CD4-positive, CD25-positive, alpha-beta regulatory T cell (primary cell): ENCODE data around the gene CMIP. TPM values are rescaled to one million over a fixed set of nuclear protein-coding genes. Genes with fewer than 3 reads are reported as not detected.
A peak's percentile ranks its signal among the peaks of the same experiment; 100 is the strongest.

Source experiments
- ATAC-seq, 2 donors: fragments of 150-1000 bp; cut with Tn5 transposase; one replicate each; pipeline ENCODE4 v1.10.0; 2021; ENCODE audit warnings: low read depth in 2 of 2, moderate number of reproducible peaks in 2 of 2, moderate library complexity in 1 of 2
- DNase-seq, 3 donors: peaks; one replicate each; pipeline versions ENCODE4 v3.0.0 to v3.0.0-alpha.2; 2012 to 2022; ENCODE audit warnings: mixed read lengths in 1 of 3
- H3K27ac ChIP-seq: one replicate; pipeline ENCODE4 v1.7.0; 2013; ENCODE audit warnings: mild to moderate bottlenecking, low read length; ENCODE audit not compliant: insufficient read depth, poor library complexity, severe bottlenecking
- H3K27me3 ChIP-seq: one replicate; pipeline ENCODE4 v1.7.0; 2013; ENCODE audit warnings: low read length; ENCODE audit not compliant: control insufficient read depth, insufficient read depth
- H3K36me3 ChIP-seq: one replicate; pipeline ENCODE4 v1.7.0; 2013; ENCODE audit warnings: mild to moderate bottlenecking, low read length, moderate library complexity; ENCODE audit not compliant: control insufficient read depth, insufficient read depth
- H3K4me1 ChIP-seq: 2 replicates; pipeline ENCODE4 v1.7.0; 2013; ENCODE audit warnings: mild to moderate bottlenecking, low read length; ENCODE audit not compliant: insufficient read depth, control insufficient read depth, poor library complexity, severe bottlenecking
- H3K4me3 ChIP-seq: one replicate; pipeline ENCODE4 v1.7.0; 2013; ENCODE audit warnings: low read depth, mild to moderate bottlenecking, low read length, moderate library complexity
- H3K9me3 ChIP-seq, 2 experiments: 1 replicate in 1 of 2; 2 replicates in 1 of 2; pipeline ENCODE4 v1.7.0; 2013; ENCODE audit warnings: low read length in 2 of 2, mild to moderate bottlenecking in 1 of 2, moderate library complexity in 1 of 2; ENCODE audit not compliant: control insufficient read depth in 2 of 2
- H3K27ac Mint-ChIP-seq, 3 donors: one replicate each; pipeline ENCODE4 v1.8.0; 2020 to 2022; ENCODE audit warnings: mild to moderate bottlenecking in 3 of 3, mixed read lengths in 3 of 3, moderate library complexity in 2 of 3
- H3K27me3 Mint-ChIP-seq: one replicate; pipeline ENCODE4 v1.8.0; 2022; ENCODE audit warnings: mild to moderate bottlenecking, mixed read lengths
- H3K36me3 Mint-ChIP-seq: one replicate; pipeline ENCODE4 v1.8.0; 2020; ENCODE audit warnings: mixed read lengths
- H3K4me1 Mint-ChIP-seq, 4 donors: one replicate each; pipeline ENCODE4 v1.8.0; 2020 to 2022; ENCODE audit warnings: mixed read lengths in 4 of 4, mild to moderate bottlenecking in 1 of 4
- H3K4me3 Mint-ChIP-seq, 4 donors: one replicate each; pipeline ENCODE4 v1.8.0; 2020 to 2022; ENCODE audit warnings: mild to moderate bottlenecking in 4 of 4, mixed read lengths in 4 of 4, moderate library complexity in 3 of 4
- H3K9me3 Mint-ChIP-seq, 7 donors: one replicate each; pipeline ENCODE4 v1.8.0; 2020 to 2022; ENCODE audit warnings: mixed read lengths in 7 of 7, mild to moderate bottlenecking in 3 of 7, moderate library complexity in 2 of 7
- polyA plus RNA-seq, 4 donors: library from polyadenylated mRNA; unstranded; fragments of 300-500 nt; fragmentation: Illumina TruSeq; gene quantifications; one replicate each; pipeline ENCODE4 v1.2.3, GENCODE V29; 2021
- total RNA-seq: library from RNA; stranded (reverse); gene quantifications from one replicate; pipeline ENCODE4 v1.2.3, GENCODE V29; 2022

The CMIP gene
- total and polyA plus RNA-seq, 5 donors from 2014 or later: 0.21 to 49.7 (median 0.94) TPM

DNA sequence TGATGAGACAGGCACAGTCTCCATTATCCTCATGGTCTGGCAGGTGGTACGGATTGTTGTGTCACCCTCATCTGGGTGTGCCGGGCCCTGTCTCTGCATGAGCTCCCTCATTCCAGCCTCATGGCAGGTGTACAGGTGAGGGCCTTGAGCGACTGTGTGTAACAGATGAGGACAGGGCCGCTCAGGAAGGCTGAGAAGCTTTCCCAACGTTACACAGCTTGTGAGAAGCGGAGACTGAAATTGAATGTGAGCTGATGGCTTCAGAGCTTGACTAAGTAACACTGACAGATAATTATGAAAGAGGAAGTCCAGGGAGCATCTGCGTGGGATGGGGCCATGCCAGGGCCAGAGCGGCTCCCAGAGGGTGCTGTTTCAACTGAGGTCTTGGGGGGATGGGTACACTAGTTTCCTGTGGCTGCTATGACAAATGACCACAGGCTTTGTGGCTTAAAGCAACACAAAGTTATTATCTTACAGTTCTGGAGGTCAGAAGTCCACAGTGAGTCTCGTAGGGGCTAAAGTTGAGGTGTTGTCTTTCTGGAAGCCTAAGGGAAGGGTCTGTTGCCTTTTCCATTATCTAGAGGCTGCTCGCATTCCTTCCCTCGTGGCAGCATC, 36.7 kb downstream of the CMIP start:
- DNase-seq (no peak), ATAC-seq (peak; percentile 70 to 73)
- no peaks in the 10 kb centered on the region for H3K9me3 ChIP-seq
- Mint-ChIP-seq H3K36me3 (peaks cover 14% of the 10 kb centered on the region), H3K4me1 (peaks cover 16 to 78% (median 40%) of the 10 kb centered on the region in 4 donors), H3K9me3 (peaks cover 0 to 1% (median 0%) of the 10 kb centered on the region in 7 donors), H3K27ac (peak overlapping the region; percentile 63 to 67 (median 65)), H3K27me3 (no peaks in the 10 kb centered on the region), H3K4me3 (no peak overlapping the region)
- H3K27me3 ChIP-seq: no peaks in the 10 kb centered on the region
- no peak overlapping the region for H3K27ac ChIP-seq
- H3K36me3 ChIP-seq: no peaks in the 10 kb centered on the region
- peaks cover 40% of the 10 kb centered on the region for H3K4me1 ChIP-seq
- H3K4me3 ChIP-seq: no peak overlapping the region

- Mint-ChIP-seq H3K4me1 (peaks cover 10 to 67% (median 34%) of the 10 kb centered on the region in 4 donors), H3K4me3 (no peak overlapping the region), H3K27me3 (no peaks in the 10 kb centered on the region), H3K36me3 (peaks cover 9% of the 10 kb centered on the region), H3K9me3 (peaks cover 0 to 1% (median 0%) of the 10 kb centered on the region in 7 donors), H3K27ac (peak overlapping the region in 2 of 3 donors; percentile 65 to 80)
- H3K36me3 ChIP-seq: no peaks in the 10 kb centered on the region
- no peaks in the 10 kb centered on the region for H3K27me3 ChIP-seq
- DNase-seq (no peak), ATAC-seq (no peak)
- H3K4me1 ChIP-seq: peaks cover 33% of the 10 kb centered on the region
- no peak overlapping the region for H3K4me3 ChIP-seq
- H3K27ac ChIP-seq: no peak overlapping the region
- H3K9me3 ChIP-seq: no peaks in the 10 kb centered on the region
These were observed 37.9 kb downstream of the CMIP start for GRCh38 chr16:81482329-81483063.

- H3K4me3 ChIP-seq: no peak overlapping the region
- Mint-ChIP-seq H3K4me3 (peak overlapping the region in 1 of 4 donors; percentile 41), H3K36me3 (peaks cover 9% of the 10 kb centered on the region), H3K4me1 (peaks cover 9 to 61% (median 35%) of the 10 kb centered on the region in 4 donors), H3K9me3 (peaks cover 0 to 1% (median 0%) of the 10 kb centered on the region in 7 donors), H3K27me3 (no peaks in the 10 kb centered on the region), H3K27ac (peak overlapping the region in 1 of 3 donors; percentile 42)
- no peaks in the 10 kb centered on the region for H3K36me3 ChIP-seq
- H3K9me3 ChIP-seq: no peaks in the 10 kb centered on the region
- no peaks in the 10 kb centered on the region for H3K27me3 ChIP-seq
- H3K27ac ChIP-seq: no peak overlapping the region
- no peak for DNase-seq
- H3K4me1 ChIP-seq: peaks cover 27% of the 10 kb centered on the region
- no peak for ATAC-seq
These were observed 38.7 kb downstream of the CMIP start for GRCh38 chr16:81483064-81483969.

GRCh38 chr16:81483970-81484595, 39.5 kb downstream of the CMIP start:
- Histone ChIP-seq H3K9me3 (no peaks in the 10 kb centered on the region), H3K27ac (no peak overlapping the region), H3K4me1 (peaks cover 19% of the 10 kb centered on the region), H3K4me3 (no peak overlapping the region), H3K36me3 (no peaks in the 10 kb centered on the region), H3K27me3 (no peaks in the 10 kb centered on the region)
- Mint-ChIP-seq H3K9me3 (peaks cover 0 to 1% (median 0%) of the 10 kb centered on the region in 7 donors), H3K36me3 (peaks cover 14% of the 10 kb centered on the region), H3K4me1 (peaks cover 12 to 58% (median 36%) of the 10 kb centered on the region in 4 donors), H3K4me3 (no peak overlapping the region), H3K27ac (no peak overlapping the region), H3K27me3 (no peaks in the 10 kb centered on the region)
- ATAC-seq (no peak), DNase-seq (no peak)

GRCh38 chr16:81484908-81485624, 40.5 kb downstream of the CMIP start:
- Histone ChIP-seq H3K4me3 (no peak overlapping the region), H3K27me3 (no peaks in the 10 kb centered on the region), H3K27ac (no peak overlapping the region), H3K9me3 (no peaks in the 10 kb centered on the region), H3K36me3 (no peaks in the 10 kb centered on the region), H3K4me1 (peaks cover 13% of the 10 kb centered on the region)
- Mint-ChIP-seq H3K4me3 (no peak overlapping the region), H3K9me3 (peaks cover 0 to 1% (median 0%) of the 10 kb centered on the region in 7 donors), H3K36me3 (peaks cover 14% of the 10 kb centered on the region), H3K27ac (peak overlapping the region in 1 of 3 donors; percentile 62), H3K27me3 (no peaks in the 10 kb centered on the region), H3K4me1 (peaks cover 7 to 50% (median 31%) of the 10 kb centered on the region in 4 donors)
- DNase-seq (no peak), ATAC-seq (no peak)

DNA sequence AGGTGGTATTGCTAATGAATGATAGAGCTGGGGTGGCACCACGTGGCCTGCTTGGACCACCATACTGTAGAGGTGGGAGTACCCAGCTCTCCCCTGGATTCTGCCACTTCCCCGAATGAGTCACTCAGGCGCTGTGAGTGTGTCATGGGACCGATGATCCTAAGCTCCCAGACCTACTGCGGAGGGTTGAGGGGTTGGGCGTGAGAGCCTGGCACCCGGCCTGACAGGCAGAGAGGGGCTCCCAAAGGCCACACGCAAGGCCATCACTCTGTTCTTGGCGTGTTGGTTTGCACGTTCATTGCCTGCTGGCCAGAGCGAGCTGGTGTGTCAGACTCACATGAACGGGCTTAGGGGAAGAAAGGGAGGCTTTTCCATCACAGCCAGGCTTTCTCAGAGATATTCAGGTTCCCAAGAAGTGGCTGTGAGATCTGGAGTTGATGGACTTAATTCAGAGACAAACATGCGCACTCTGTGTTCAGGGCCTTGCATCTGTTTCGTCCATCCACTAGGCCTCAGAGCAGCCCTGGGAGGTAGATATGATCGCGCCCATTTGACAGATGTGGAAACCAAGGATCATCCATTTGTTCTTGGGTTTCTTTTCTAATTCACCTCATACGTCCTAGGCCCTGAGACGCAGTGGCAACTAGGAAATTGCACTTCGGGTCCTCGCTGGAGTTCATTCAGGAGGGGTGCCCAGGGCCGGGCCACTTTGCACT, 41.4 kb downstream of the CMIP start:
- Histone ChIP-seq H3K4me1 (peaks cover 12% of the 10 kb centered on the region), H3K27me3 (no peaks in the 10 kb centered on the region), H3K27ac (no peak overlapping the region), H3K4me3 (no peak overlapping the region), H3K9me3 (no peaks in the 10 kb centered on the region), H3K36me3 (no peaks in the 10 kb centered on the region)
- peaks cover 14% of the 10 kb centered on the region for H3K36me3 Mint-ChIP-seq
- DNase-seq: no peak
- peaks cover 3 to 43% (median 29%) of the 10 kb centered on the region in 4 donors for H3K4me1 Mint-ChIP-seq
- peaks cover 0 to 1% (median 0%) of the 10 kb centered on the region in 7 donors for H3K9me3 Mint-ChIP-seq
- no peaks in the 10 kb centered on the region for H3K27me3 Mint-ChIP-seq
- ATAC-seq: no peak
- no peak overlapping the region for H3K27ac Mint-ChIP-seq
- H3K4me3 Mint-ChIP-seq: no peak overlapping the region
